ENCODE data around the gene C1orf116.
A peak's percentile ranks its signal among the peaks of the same experiment; 100 is the strongest.

The C1orf116 gene

GRCh38 chr1:207014728-207015127 lies 17.8 kb downstream of the C1orf116 start:
- no peak for DNase-seq (ENCODE audit: low read depth)
- TF ChIP-seq CTCF (IDR thresholded peaks at IDR 0.05; ENCODE audit: control insufficient read depth, extremely low read depth, insufficient read depth) = no peak
- H3K4me3 ChIP-seq (ENCODE audit: low read depth, low read length) = no peak overlapping the region

- no peak for TF ChIP-seq CTCF (IDR thresholded peaks at IDR 0.05; ENCODE audit: control insufficient read depth, extremely low read depth, insufficient read depth)
Measured at GRCh38 chr1:207013321-207014085, 19.1 kb downstream of the C1orf116 start.

GRCh38 chr1:207010726-207011125 lies 21.8 kb downstream of the C1orf116 start:
- no peak overlapping the region for H3K4me3 ChIP-seq (ENCODE audit: low read depth, low read length)
- TF ChIP-seq CTCF (IDR thresholded peaks at IDR 0.05; ENCODE audit: control insufficient read depth, extremely low read depth, insufficient read depth) = no peak
- no peak for DNase-seq (ENCODE audit: low read depth)

More at GRCh38 chr1:207013321-207014085, 19.1 kb downstream of the C1orf116 start:
- H3K4me3 ChIP-seq (ENCODE audit: low read depth, low read length) = no peak overlapping the region
- no peak for DNase-seq (ENCODE audit: low read depth)

- DNase-seq (ENCODE audit: low read depth) = peak; percentile 70
- no peak for TF ChIP-seq CTCF (IDR thresholded peaks at IDR 0.05; ENCODE audit: control insufficient read depth, extremely low read depth, insufficient read depth)
- H3K4me3 ChIP-seq (ENCODE audit: low read depth, low read length) = no peak overlapping the region
Measured at GRCh38 chr1:207009945-207010344, 22.6 kb downstream of the C1orf116 start.

- TF ChIP-seq CTCF (IDR thresholded peaks at IDR 0.05; ENCODE audit: control insufficient read depth, extremely low read depth, insufficient read depth) = no peak
- DNase-seq (ENCODE audit: low read depth) = no peak
- H3K4me3 ChIP-seq (ENCODE audit: low read depth, low read length) = no peak overlapping the region
Measured at GRCh38 chr1:207009182-207009850, 23.2 kb downstream of the C1orf116 start.

GRCh38 chr1:207007352-207008033 lies 25.1 kb downstream of the C1orf116 start:
- H3K4me3 ChIP-seq (ENCODE audit: low read depth, low read length) = no peak overlapping the region
- DNase-seq (ENCODE audit: low read depth) = no peak
- no peak for TF ChIP-seq CTCF (IDR thresholded peaks at IDR 0.05; ENCODE audit: control insufficient read depth, extremely low read depth, insufficient read depth)
